Calu3 (cell line): ENCODE measurements around the gene PREP. TPM values are rescaled to one million over a fixed set of nuclear protein-coding genes. Genes with fewer than 3 reads are reported as not detected.

Source experiments
- BruUV-seq: library from RNA; stranded (reverse); fragments of 400-500 nt; replicated peaks from 2 replicates; lab custom pipeline; 2021; lab: Mats Ljungman, UMichigan
- CTCF ChIA-PET: fragments of 300-600 bp; sonication (Branson Sonifier 250); formaldehyde crosslinking; loops from one replicate; lab custom pipeline; 2022; ENCODE audit warnings: antibody characterized with exemption; lab: Charles Lee
- DNase-seq: peaks from one replicate; pipeline ENCODE4 v3.0.0; 2022
- H3K27ac Mint-ChIP-seq: one replicate; pipeline ENCODE4 v1.8.0; 2022; ENCODE audit warnings: mixed read lengths; ENCODE audit not compliant: unreplicated experiment
- H3K27me3 Mint-ChIP-seq: one replicate; pipeline ENCODE4 v1.8.0; 2022; ENCODE audit warnings: mixed read lengths; ENCODE audit not compliant: unreplicated experiment
- H3K36me3 Mint-ChIP-seq: one replicate; pipeline ENCODE4 v1.8.0; 2022; ENCODE audit warnings: mild to moderate bottlenecking, moderate library complexity, mixed read lengths; ENCODE audit not compliant: insufficient read depth, unreplicated experiment
- H3K4me1 Mint-ChIP-seq: one replicate; pipeline ENCODE4 v1.8.0; 2022; ENCODE audit warnings: mild to moderate bottlenecking, low read depth, mixed read lengths; ENCODE audit not compliant: unreplicated experiment
- H3K4me3 Mint-ChIP-seq: one replicate; pipeline ENCODE4 v1.8.0; 2022; ENCODE audit warnings: mild to moderate bottlenecking, low read depth, moderate library complexity, mixed read lengths; ENCODE audit not compliant: unreplicated experiment
- H3K9me3 Mint-ChIP-seq: one replicate; pipeline ENCODE4 v1.8.0; 2022; ENCODE audit warnings: low read depth, mixed read lengths; ENCODE audit not compliant: unreplicated experiment
- intact Hi-C: fragments of 100-400 bp; cut with micrococcal nuclease; formaldehyde crosslinking; loops from one replicate; pipeline ENCODE4 v1.10.0; 2022; ENCODE audit not compliant: unreplicated experiment
- total RNA-seq: library from RNA; stranded (reverse); gene quantifications from 2 replicates; pipeline ENCODE4 v1.2.3, GENCODE V29; 2022
- TF ChIP-seq, protein P1 (sequence below): fragments of 200-600 bp; IDR thresholded peaks from one replicate; pipeline ENCODE4 v1.8.0; 2022; ENCODE audit warnings: antibody characterized with exemption; ENCODE audit not compliant: unreplicated experiment

The PREP gene
- total RNA-seq, 1 experiment from 2014 or later = 70.4 TPM

DNA sequence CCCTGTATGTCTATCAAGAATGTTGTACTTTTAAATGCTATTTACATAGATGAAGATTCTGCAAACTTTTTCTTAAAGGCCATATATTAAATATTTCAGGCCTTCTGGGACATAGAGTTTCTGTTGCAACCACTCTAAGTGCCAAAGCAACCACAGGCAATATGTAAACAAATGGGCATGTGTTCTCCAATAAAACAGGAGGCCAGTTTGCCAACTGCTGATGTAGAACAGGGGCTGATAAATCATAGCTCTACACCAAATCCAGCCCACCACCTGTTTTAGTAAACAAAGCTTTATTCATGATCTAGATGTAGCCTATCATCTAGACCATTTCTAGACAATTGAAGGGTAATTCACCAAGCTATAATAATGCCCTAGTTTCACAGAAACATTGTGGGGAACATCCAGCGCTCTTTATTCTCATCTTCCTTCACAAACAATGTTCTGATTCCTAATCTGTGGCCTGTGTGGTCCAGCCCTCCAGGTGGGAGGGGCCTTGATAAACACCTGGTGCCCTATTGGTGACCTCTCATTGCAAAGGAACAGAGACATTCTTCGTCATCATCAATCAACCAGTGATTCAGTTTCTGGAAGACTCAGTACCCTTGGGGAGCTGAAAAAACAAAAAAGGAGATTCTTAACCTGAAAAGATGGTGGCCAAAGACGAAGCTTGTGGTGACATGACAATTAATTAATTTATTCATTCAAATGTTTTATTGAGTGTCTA, 80.2 kb downstream of the PREP start:
- H3K27ac Mint-ChIP-seq = no peak overlapping the region
- CTCF ChIA-PET = no interaction called here
- H3K4me3 Mint-ChIP-seq = no peak overlapping the region

DNA sequence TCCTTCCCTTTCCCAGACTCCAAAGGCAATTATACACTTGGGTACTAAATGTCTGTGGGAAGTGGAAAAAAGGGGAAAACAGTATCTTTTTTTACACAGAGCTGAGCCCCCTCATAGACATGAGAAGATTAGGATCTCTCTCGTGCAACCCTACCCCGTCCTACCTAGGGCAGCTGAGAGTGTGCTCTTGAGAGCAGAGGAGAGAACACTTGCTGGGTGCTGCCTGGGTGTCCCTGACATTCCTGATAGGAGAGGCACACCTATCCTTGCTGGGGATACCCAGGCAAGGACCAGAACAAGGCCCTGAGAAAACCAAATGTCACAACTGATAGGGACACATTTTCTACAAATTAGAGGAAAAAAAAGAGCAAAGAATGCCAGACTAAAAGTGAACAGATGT, 81.2 kb downstream of the PREP start:
- TF ChIP-seq, protein P1, sequence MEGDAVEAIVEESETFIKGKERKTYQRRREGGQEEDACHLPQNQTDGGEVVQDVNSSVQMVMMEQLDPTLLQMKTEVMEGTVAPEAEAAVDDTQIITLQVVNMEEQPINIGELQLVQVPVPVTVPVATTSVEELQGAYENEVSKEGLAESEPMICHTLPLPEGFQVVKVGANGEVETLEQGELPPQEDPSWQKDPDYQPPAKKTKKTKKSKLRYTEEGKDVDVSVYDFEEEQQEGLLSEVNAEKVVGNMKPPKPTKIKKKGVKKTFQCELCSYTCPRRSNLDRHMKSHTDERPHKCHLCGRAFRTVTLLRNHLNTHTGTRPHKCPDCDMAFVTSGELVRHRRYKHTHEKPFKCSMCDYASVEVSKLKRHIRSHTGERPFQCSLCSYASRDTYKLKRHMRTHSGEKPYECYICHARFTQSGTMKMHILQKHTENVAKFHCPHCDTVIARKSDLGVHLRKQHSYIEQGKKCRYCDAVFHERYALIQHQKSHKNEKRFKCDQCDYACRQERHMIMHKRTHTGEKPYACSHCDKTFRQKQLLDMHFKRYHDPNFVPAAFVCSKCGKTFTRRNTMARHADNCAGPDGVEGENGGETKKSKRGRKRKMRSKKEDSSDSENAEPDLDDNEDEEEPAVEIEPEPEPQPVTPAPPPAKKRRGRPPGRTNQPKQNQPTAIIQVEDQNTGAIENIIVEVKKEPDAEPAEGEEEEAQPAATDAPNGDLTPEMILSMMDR = no peak
- no peak overlapping the region for H3K27ac Mint-ChIP-seq
- no peaks in the 10 kb centered on the region for H3K9me3 Mint-ChIP-seq
- no peak for DNase-seq
- H3K27me3 Mint-ChIP-seq = no peaks in the 10 kb centered on the region
- intact Hi-C loops = no loop called here
- H3K4me1 Mint-ChIP-seq = peaks cover 19% of the 10 kb centered on the region
- CTCF ChIA-PET = no interaction called here
- no TSS peak for BruUV-seq
- peaks cover 22% of the 10 kb centered on the region for H3K36me3 Mint-ChIP-seq
- no peak overlapping the region for H3K4me3 Mint-ChIP-seq

More for the DNA sequence above, 80.2 kb downstream of the PREP start:
- BruUV-seq = no TSS peak
- no peak for DNase-seq
- TF ChIP-seq, protein P1 = no peak
- Mint-ChIP-seq H3K27me3 (no peaks in the 10 kb centered on the region), H3K4me1 (peaks cover 29% of the 10 kb centered on the region), H3K9me3 (no peaks in the 10 kb centered on the region), H3K36me3 (peaks cover 21% of the 10 kb centered on the region)
- intact Hi-C loops = no loop called here

DNA sequence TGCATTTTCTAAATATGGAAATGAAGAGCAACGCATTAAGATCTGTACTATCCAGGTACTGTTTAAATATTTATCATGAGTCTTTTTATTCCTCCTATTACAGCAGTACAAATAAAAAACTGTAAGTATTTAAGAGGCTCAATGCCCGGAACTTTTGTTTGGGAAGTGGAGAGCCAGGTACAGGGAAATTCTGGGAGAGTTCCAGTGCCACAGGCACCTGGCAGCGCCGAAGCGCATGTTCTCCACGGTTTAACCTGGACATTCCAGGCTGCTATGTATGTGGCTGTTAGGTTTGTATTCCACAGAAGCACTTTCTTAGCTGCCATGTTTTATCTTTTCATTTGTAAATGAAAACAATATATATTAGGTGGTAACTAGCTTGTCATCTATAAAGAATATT, 81.7 kb downstream of the PREP start:
- intact Hi-C loops = no loop called here
- H3K4me1 Mint-ChIP-seq = peaks cover 16% of the 10 kb centered on the region
- H3K9me3 Mint-ChIP-seq = no peaks in the 10 kb centered on the region
- DNase-seq = no peak
- H3K36me3 Mint-ChIP-seq = peaks cover 22% of the 10 kb centered on the region
- CTCF ChIA-PET = no interaction called here
- TF ChIP-seq, protein P1 = no peak
- BruUV-seq = no TSS peak
- H3K27ac Mint-ChIP-seq = no peak overlapping the region
- no peak overlapping the region for H3K4me3 Mint-ChIP-seq
- no peaks in the 10 kb centered on the region for H3K27me3 Mint-ChIP-seq

DNA sequence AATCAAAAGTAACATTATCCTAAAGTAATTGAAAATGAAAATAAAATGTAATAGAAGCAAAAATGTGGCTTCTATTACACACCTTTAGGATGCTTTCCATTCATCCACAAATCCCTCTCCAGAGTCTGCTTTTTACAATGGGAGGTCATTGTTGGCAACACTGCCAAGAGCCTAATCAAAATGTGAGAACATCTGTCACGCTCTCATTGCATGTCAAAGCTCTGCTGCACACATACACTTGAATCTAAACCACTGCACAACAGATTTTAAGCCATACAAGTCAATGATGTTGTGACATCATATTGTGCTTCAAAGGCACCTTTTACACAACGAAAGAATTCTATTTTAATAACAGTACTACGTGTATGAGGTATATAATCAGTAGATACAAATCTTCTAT, 82.1 kb downstream of the PREP start:
- Mint-ChIP-seq H3K27ac (no peak overlapping the region), H3K4me1 (peaks cover 12% of the 10 kb centered on the region), H3K9me3 (no peaks in the 10 kb centered on the region), H3K27me3 (no peaks in the 10 kb centered on the region), H3K4me3 (no peak overlapping the region), H3K36me3 (peaks cover 21% of the 10 kb centered on the region)
- BruUV-seq = no TSS peak
- CTCF ChIA-PET = no interaction called here
- intact Hi-C loops = no loop called here
- TF ChIP-seq, protein P1 = no peak
- no peak for DNase-seq
